Endothelial cell (in vitro differentiated cells): ENCODE results near the gene DYRK1A. TPM values are rescaled to one million over a fixed set of nuclear protein-coding genes. Genes with fewer than 3 reads are reported as not detected.

ENCODE experiments used
- DNase-seq: peaks from one replicate; pipeline ENCODE4 v3.0.0; 2021; ENCODE audit warnings: low spot score
- H3K27ac Mint-ChIP-seq: one replicate; pipeline ENCODE4 v1.8.0; 2021; ENCODE audit warnings: mixed read lengths, inconsistent platforms; ENCODE audit not compliant: unreplicated experiment
- H3K27me3 Mint-ChIP-seq: one replicate; pipeline ENCODE4 v1.8.0; 2021; ENCODE audit warnings: mild to moderate bottlenecking, moderate library complexity, mixed read lengths, inconsistent platforms; ENCODE audit not compliant: unreplicated experiment
- H3K36me3 Mint-ChIP-seq: one replicate; pipeline ENCODE4 v1.8.0; 2021; ENCODE audit warnings: mild to moderate bottlenecking, low read depth, mixed read lengths, inconsistent platforms; ENCODE audit not compliant: unreplicated experiment
- H3K4me1 Mint-ChIP-seq: one replicate; pipeline ENCODE4 v1.8.0; 2021; ENCODE audit warnings: mild to moderate bottlenecking, mixed read lengths, inconsistent platforms; ENCODE audit not compliant: unreplicated experiment
- H3K4me3 Mint-ChIP-seq: one replicate; pipeline ENCODE4 v1.8.0; 2021; ENCODE audit warnings: mild to moderate bottlenecking, mixed read lengths, inconsistent platforms; ENCODE audit not compliant: unreplicated experiment
- H3K9me3 Mint-ChIP-seq: one replicate; pipeline ENCODE4 v1.8.0; 2021; ENCODE audit warnings: mixed read lengths, inconsistent platforms; ENCODE audit not compliant: unreplicated experiment
- total RNA-seq: library from RNA; stranded (reverse); fragmentation: NEBNext Ultra II Directional; extraction: Animal tissue kit (Norgen Biotek cat#: 25700); gene quantifications from one replicate; pipeline ENCODE4 v1.2.1, GENCODE V29; 2021; ENCODE audit not compliant: unreplicated experiment
- TF ChIP-seq, protein P1 (sequence below): fragments of 200-600 bp; sonication (generic); IDR thresholded peaks from one replicate; pipeline ENCODE4 v1.5.0; 2021; ENCODE audit warnings: antibody characterized with exemption; ENCODE audit not compliant: unreplicated experiment

The DYRK1A gene
- total RNA-seq, 1 donor from 2014 or later: 87.5 TPM

- DNase-seq: no peak
- Mint-ChIP-seq H3K9me3 (no peaks in the 10 kb centered on the region), H3K4me1 (peaks cover 35% of the 10 kb centered on the region), H3K36me3 (peaks cover 20% of the 10 kb centered on the region), H3K27me3 (peaks cover 3% of the 10 kb centered on the region), H3K4me3 (no peak overlapping the region), H3K27ac (no peak overlapping the region)
- TF ChIP-seq, protein P1, sequence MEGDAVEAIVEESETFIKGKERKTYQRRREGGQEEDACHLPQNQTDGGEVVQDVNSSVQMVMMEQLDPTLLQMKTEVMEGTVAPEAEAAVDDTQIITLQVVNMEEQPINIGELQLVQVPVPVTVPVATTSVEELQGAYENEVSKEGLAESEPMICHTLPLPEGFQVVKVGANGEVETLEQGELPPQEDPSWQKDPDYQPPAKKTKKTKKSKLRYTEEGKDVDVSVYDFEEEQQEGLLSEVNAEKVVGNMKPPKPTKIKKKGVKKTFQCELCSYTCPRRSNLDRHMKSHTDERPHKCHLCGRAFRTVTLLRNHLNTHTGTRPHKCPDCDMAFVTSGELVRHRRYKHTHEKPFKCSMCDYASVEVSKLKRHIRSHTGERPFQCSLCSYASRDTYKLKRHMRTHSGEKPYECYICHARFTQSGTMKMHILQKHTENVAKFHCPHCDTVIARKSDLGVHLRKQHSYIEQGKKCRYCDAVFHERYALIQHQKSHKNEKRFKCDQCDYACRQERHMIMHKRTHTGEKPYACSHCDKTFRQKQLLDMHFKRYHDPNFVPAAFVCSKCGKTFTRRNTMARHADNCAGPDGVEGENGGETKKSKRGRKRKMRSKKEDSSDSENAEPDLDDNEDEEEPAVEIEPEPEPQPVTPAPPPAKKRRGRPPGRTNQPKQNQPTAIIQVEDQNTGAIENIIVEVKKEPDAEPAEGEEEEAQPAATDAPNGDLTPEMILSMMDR: no peak
Observed at GRCh38 chr21:37525810-37526209, 159.2 kb downstream of the DYRK1A start.

DNA sequence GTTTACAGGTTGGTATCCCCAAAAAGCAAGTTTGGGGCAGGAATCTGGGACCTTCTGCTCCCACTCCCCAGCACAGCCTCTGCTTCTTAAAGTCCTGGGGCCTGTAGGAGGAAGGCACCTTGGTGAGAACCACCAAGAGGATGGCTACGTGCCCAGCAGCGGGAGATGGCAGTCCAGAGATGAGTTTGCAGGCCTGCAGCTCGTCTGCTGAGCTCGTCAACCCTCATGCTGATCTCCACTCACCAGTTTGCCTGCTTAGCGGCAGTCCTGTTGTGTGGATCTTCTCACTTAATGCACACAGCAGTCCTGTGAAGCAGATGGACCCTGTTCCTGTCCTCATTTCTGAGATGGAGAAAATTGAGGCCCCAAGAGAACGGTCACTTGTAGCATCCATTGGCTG lies 160.5 kb downstream of the DYRK1A start:
- peaks cover 11% of the 10 kb centered on the region for H3K36me3 Mint-ChIP-seq
- no peak overlapping the region for H3K4me3 Mint-ChIP-seq
- peaks cover 3% of the 10 kb centered on the region for H3K27me3 Mint-ChIP-seq
- H3K4me1 Mint-ChIP-seq: peaks cover 23% of the 10 kb centered on the region
- H3K27ac Mint-ChIP-seq: no peak overlapping the region
- no peaks in the 10 kb centered on the region for H3K9me3 Mint-ChIP-seq
- TF ChIP-seq, protein P1: no peak
- no peak for DNase-seq

GRCh38 chr21:37527716-37528115 lies 161.1 kb downstream of the DYRK1A start:
- DNase-seq: no peak
- Mint-ChIP-seq H3K4me3 (no peak overlapping the region), H3K27ac (no peak overlapping the region)

DNA sequence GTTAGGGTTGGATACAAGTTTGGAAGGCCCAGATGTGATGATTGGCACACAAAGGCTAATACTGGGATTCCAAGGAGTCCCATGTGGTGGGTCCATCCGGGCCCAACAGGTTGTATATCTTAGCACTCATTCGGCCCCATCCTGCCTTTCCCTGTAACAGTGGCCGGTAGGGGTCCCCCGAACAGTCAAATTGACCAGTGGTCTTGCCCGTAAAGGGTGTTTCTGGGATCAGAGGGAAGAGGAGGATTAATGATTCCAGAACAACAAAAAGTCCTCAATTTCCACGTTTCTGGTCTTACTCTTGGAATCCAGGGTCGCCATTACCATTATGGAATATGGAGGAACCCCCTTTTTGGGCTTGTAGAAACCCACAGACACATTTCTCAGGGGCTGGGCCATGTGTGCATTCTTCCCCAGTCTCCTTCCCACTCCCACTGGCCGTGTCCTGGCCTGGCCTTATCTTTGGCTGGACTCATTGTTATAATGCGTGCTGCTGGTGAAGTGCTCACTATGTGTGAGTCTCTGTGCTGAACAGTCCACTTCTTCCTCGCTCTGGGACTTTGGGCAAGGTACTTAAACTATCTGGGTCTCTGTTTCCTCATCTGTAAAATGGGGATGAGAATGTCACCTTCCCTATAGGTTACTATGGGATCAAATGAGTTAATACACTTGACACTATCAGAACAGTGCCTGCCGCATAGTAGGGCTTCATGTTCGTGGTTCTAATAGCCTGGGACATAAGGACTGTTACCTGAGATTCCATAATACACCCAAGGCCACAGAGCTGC lies 161.8 kb downstream of the DYRK1A start:
- H3K4me3 Mint-ChIP-seq: no peak overlapping the region
- peaks cover 11% of the 10 kb centered on the region for H3K36me3 Mint-ChIP-seq
- no peak overlapping the region for H3K27ac Mint-ChIP-seq
- no peaks in the 10 kb centered on the region for H3K27me3 Mint-ChIP-seq
- DNase-seq: no peak
- TF ChIP-seq, protein P1: no peak
- no peaks in the 10 kb centered on the region for H3K9me3 Mint-ChIP-seq
- peaks cover 10% of the 10 kb centered on the region for H3K4me1 Mint-ChIP-seq

More at GRCh38 chr21:37527716-37528115, 161.1 kb downstream of the DYRK1A start:
- H3K36me3 Mint-ChIP-seq: peaks cover 11% of the 10 kb centered on the region
- no peaks in the 10 kb centered on the region for H3K9me3 Mint-ChIP-seq
- TF ChIP-seq, protein P1: no peak
- peaks cover 3% of the 10 kb centered on the region for H3K27me3 Mint-ChIP-seq
- peaks cover 17% of the 10 kb centered on the region for H3K4me1 Mint-ChIP-seq

DNA sequence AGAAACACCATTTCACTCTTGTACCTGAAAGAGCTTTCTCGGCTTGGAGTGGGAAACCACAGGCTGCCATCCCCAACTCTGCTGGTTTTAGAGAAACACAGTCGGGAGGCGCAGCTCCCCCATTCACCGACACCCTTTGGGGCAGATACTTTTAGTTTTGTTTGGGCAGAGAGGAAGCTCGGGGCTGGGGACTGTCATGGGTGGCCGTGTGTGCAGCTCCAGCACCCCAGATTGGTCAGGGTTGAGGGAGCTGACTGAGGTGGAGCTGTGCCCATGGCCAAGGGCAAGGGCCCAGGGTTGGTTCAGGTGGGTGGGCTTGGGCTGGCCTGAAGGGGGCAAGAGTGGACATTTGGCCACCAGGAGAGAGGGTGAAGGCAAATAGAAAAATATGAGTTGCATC lies 163.1 kb downstream of the DYRK1A start:
- Mint-ChIP-seq H3K4me1 (peaks cover 8% of the 10 kb centered on the region), H3K27ac (no peak overlapping the region)
- TF ChIP-seq, protein P1: no peak

More for the DNA sequence above, 163.1 kb downstream of the DYRK1A start:
- no peak for DNase-seq
- Mint-ChIP-seq H3K4me3 (no peak overlapping the region), H3K27me3 (peaks cover 2% of the 10 kb centered on the region), H3K36me3 (peaks cover 15% of the 10 kb centered on the region), H3K9me3 (no peaks in the 10 kb centered on the region)
